Measurements from ENCODE around the gene ANKRD33B.

DNA sequence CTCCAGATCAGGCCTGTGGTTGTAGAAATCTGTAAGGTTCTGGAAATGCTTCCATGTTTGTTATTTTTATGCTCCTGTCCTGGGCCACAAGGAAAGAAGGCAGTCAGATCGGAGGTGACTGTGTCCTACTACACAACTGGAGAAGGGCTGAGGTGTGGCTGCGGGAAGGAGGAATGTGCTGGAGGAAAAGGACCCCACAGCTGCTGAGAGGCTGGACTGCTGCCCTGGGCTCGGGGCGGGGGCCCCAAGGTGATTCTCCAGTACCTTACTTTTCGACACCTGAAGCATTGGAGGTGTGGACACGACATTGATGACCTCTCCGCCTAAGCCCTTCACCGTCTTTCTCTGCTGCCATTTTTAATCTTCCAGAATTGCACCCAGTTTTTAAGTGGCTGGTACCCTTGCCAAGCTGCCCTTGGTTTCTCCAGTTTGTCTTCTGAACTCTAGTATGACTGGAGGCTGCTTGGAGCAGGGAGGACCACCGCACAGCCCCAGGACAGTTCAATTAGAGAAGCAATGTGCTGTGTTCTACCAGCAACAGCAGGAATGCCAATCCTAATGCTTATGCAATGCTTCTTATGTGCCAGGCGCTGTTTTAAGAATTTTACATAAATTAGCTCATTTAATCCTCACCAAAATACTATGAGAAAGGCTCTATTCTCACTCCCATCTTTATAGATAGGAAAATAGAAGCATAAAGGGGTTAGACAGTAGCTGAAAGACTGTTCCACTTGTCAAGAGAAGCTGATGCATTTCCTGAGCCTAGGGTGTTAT lies 13.5 kb upstream of the ANKRD33B start:
- TF ChIP-seq, protein P1, sequence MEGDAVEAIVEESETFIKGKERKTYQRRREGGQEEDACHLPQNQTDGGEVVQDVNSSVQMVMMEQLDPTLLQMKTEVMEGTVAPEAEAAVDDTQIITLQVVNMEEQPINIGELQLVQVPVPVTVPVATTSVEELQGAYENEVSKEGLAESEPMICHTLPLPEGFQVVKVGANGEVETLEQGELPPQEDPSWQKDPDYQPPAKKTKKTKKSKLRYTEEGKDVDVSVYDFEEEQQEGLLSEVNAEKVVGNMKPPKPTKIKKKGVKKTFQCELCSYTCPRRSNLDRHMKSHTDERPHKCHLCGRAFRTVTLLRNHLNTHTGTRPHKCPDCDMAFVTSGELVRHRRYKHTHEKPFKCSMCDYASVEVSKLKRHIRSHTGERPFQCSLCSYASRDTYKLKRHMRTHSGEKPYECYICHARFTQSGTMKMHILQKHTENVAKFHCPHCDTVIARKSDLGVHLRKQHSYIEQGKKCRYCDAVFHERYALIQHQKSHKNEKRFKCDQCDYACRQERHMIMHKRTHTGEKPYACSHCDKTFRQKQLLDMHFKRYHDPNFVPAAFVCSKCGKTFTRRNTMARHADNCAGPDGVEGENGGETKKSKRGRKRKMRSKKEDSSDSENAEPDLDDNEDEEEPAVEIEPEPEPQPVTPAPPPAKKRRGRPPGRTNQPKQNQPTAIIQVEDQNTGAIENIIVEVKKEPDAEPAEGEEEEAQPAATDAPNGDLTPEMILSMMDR (IDR thresholded peaks at IDR 0.05 in 2 of 3, conservative IDR thresholded peaks at IDR 0.05 in 1 of 3; ENCODE audit: borderline replicate concordance in 1 of 3, insufficient read depth in 1 of 3, low read depth in 2 of 3, low read length in 2 of 3): no peak
- no peak for TF ChIP-seq TCF7L2 (IDR thresholded peaks at IDR 0.05; ENCODE audit: borderline replicate concordance, extremely low read depth, insufficient read depth, insufficient read length)

All from HCT116 (cell line).